Measurements from ENCODE around the gene ZDHHC18. TPM values are rescaled to one million over a fixed set of nuclear protein-coding genes. Genes with fewer than 3 reads are reported as not detected.

Gene ZDHHC18, protein sequence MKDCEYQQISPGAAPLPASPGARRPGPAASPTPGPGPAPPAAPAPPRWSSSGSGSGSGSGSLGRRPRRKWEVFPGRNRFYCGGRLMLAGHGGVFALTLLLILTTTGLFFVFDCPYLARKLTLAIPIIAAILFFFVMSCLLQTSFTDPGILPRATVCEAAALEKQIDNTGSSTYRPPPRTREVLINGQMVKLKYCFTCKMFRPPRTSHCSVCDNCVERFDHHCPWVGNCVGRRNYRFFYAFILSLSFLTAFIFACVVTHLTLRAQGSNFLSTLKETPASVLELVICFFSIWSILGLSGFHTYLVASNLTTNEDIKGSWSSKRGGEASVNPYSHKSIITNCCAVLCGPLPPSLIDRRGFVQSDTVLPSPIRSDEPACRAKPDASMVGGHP
- total RNA-seq (2014; rRNA removed; shearing (Covaris generic)): 15.0 and 32.4 TPM in 2 replicates

DNA sequence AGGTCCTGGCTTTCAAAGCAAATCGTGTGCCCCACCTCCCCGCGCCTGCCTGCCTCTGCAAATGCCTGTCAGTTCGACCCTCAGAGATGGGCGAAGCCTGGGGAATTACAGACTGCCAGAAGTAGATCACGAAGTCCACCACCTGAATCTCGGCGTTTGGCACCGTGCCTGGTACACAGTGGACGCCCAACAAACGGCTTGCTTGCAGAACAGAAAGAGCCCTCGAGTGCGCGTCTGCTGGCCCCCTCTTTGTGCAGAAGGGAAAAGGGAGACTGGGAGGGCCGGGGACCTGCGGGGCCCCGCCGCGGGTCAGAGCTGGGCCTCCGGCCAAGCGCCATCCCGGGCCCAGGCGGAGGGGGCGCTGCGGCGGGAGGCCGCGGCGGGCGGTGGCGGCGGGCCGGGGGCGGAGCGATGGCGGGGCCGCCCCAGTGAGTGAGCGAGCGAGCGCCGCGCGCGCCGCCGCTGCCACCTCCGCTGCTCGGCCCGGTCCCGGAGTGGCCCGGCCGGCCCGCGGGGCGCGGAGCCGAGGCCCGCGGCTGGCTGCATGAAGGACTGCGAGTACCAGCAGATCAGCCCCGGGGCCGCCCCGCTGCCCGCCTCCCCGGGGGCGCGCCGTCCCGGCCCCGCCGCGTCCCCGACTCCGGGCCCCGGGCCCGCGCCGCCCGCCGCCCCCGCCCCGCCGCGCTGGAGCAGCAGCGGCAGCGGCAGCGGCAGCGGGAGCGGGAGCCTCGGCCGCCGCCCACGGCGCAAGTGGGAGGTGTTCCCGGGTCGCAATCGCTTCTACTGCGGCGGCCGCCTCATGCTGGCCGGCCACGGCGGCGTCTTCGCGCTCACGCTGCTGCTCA is at the start of gene ZDHHC18:
TSS of gene ZDHHC18 (plus strand) at position 428 of the 845 bp plus-strand sequence. CDS start at position 545, 117 bp downstream.
- peak; percentile 10 for DNase-seq (ENCODE audit: low spot score)

DNA sequence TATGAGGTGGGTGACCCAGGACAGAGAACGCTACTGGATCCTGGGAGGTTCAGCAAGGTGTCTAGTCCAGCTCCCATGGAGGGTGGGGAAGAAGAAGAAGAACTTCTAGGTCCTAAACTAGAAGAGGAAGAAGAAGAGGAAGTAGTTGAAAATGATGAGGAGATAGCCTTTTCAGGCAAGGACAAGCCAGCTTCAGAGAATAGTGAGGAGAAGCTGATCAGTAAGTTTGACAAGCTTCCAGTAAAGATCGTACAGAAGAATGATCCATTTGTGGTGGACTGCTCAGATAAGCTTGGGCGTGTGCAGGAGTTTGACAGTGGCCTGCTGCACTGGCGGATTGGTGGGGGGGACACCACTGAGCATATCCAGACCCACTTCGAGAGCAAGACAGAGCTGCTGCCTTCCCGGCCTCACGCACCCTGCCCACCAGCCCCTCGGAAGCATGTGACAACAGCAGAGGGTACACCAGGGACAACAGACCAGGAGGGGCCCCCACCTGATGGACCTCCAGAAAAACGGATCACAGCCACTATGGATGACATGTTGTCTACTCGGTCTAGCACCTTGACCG is 47.3 kb upstream of the ZDHHC18 start:
- no peak for DNase-seq (ENCODE audit: low spot score)

DNA sequence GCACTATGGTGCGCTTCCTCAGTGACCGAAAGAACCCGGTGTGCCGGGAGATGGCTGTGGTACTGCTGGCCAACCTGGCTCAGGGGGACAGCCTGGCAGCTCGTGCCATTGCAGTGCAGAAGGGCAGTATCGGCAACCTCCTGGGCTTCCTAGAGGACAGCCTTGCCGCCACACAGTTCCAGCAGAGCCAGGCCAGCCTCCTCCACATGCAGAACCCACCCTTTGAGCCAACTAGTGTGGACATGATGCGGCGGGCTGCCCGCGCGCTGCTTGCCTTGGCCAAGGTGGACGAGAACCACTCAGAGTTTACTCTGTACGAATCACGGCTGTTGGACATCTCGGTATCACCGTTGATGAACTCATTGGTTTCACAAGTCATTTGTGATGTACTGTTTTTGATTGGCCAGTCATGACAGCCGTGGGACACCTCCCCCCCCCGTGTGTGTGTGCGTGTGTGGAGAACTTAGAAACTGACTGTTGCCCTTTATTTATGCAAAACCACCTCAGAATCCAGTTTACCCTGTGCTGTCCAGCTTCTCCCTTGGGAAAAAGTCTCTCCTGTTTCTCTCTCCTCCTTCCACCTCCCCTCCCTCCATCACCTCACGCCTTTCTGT is 46.0 kb upstream of the ZDHHC18 start:
- DNase-seq (ENCODE audit: low spot score): no peak

DNA sequence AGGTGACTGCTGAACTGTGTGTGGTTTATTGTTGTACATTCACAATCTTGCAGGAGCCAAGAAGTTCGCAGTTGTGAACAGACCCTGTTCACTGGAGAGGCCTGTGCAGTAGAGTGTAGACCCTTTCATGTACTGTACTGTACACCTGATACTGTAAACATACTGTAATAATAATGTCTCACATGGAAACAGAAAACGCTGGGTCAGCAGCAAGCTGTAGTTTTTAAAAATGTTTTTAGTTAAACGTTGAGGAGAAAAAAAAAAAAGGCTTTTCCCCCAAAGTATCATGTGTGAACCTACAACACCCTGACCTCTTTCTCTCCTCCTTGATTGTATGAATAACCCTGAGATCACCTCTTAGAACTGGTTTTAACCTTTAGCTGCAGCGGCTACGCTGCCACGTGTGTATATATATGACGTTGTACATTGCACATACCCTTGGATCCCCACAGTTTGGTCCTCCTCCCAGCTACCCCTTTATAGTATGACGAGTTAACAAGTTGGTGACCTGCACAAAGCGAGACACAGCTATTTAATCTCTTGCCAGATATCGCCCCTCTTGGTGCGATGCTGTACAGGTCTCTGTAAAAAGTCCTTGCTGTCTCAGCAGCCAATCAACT is 45.2 kb upstream of the ZDHHC18 start:
- no peak for DNase-seq (ENCODE audit: low spot score)

DNA sequence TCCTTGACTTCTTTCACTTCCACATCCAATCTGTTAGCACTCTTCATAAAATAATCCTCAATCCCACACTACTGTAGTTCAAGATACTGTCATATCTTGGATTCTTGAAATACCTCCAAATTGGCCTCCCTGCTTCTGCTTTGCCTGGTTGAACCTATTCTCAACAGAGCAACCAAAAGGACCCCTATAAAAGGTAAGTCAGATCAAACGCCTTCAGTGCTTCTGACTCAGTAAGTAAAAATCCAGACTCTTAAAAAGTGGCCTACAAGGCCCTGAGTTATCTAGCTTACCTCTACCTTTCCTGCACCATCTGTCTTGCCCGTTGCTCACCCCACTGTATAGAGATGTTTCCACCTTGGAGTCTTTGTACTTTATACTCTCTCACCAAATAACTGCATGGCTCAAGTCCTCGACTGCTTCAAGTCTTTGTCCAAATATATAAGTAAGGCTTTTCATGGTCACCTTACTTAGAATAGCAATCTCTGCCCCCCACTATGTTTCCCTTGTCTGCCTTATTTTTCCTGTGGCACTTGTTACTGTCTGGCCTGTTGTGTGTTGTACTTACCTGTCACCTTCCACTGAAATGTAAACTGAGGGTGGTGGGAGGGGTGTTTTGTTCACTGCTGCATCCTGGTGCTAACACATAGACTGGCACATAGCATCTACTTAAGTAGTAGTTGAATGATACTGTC is 43.8 kb upstream of the ZDHHC18 start:
- no peak for DNase-seq (ENCODE audit: low spot score)

DNA sequence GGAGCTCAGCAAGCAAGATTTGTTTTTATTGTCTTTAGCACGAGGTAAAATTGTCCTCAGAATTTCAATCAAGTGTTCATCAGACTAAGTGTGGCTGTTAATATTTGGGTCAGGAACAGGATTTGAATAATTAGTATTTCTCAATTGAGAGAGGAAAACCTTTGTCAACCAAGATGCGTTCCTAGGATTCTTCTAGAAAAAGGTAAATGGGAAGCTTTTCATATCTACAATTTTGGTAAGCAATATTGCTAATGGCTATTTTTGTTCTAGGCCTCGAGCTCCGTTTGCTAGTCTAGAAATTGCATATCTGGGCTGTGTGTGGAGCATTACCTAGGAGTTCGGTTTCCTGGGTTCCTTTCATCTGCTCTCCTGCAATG is 42.9 kb upstream of the ZDHHC18 start:
- DNase-seq (ENCODE audit: low spot score): no peak

DNA sequence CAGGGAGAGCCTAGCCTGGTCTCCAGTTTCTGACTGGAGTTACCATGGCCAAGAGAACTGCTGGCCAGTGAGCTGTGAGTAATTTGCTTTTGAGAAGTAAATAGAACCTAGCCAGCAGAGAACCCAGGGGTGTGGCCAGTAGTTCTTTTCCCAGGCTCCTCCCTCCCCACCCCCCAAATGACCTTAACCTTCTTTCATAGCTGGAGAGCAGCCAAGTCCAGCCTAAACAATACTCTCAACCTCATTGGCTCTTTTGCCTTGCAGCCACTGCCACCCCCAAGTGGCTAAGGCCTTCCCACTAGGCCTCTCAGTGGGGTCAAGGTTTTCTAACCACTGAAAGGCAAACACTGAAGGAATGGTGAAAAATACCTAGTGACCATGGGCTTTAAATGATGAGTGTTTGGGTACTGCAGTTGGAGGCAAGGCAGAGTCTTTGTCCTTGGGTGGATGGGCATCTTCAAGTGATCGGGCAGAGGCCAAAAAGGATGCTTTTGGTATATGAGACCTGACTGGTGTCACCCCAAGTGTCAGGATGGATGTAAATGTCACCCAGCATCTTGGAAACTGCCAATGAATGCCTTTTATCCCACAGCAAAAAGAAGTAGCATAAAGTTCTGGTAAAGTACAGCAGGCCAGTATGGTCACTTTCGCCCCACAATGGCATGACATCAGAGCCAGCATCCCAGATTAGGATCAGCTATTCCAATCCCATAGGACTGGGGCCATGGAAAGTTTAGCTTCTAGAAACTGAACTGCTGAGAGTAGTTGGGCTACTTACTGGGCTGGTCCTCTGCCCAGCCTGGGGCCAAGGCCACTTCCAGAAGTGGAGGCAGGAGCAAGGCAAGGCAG is 42.2 kb upstream of the ZDHHC18 start:
- DNase-seq (ENCODE audit: low spot score): peak; percentile 29

DNA sequence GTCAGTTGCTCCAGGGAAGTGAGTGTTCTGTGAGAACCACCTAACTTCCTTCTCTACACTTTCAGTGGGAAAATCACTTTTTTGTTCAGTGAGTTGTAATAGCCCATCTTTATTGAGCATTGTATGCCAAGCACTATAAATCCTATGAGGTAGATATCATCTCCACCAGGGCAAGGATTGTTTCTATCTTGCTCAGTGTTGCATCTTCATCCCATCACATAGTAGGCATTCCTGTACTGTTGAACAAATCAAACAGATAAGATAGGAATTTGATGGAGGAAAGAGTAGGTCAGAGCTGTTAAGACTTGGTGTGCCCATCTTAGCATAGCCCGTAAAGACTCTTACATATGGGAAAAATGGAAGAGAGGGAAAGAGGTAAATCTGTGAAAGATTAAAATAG is 41.6 kb upstream of the ZDHHC18 start:
- no peak for DNase-seq (ENCODE audit: low spot score)

DNA sequence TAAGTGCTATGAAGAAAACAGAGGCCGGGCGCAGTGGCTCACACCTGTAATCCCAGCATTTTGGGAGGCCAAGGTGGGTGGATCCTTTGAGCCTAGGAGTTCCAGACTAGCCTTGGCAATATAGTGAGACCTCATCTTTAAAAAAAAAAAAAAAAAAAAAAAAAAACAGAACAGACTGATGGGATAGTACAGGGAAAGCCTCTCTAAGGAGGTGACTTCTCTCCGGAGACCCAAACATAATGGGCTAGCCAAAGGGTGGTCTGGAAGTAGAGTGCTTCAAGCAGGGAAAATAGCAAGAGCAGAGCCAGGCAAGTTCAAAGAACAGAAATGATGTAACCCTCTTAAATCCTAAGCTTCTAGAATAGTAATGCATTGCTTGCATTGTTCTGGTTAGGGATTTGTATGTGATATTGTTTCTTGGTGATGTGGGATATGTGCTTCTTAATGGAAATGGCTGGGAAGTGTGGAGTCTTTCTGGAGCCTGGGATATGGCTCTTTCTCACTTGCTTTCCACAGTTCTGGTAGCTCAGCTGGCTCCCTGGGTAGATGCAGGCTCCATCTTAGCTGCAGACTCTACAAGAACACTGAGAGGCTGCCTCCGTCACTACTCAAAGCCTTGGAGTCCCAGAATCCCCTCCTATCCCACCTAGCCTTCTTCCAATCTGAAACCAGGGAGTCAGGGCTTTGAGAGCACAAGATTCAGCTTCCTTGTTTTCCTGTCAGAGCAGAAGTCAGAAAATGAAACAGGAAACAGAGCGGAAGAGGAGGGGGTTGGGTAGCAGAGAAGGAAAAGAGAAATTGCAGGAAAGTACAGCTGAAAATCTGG is 40.7 kb upstream of the ZDHHC18 start:
- no peak for DNase-seq (ENCODE audit: low spot score)

DNA sequence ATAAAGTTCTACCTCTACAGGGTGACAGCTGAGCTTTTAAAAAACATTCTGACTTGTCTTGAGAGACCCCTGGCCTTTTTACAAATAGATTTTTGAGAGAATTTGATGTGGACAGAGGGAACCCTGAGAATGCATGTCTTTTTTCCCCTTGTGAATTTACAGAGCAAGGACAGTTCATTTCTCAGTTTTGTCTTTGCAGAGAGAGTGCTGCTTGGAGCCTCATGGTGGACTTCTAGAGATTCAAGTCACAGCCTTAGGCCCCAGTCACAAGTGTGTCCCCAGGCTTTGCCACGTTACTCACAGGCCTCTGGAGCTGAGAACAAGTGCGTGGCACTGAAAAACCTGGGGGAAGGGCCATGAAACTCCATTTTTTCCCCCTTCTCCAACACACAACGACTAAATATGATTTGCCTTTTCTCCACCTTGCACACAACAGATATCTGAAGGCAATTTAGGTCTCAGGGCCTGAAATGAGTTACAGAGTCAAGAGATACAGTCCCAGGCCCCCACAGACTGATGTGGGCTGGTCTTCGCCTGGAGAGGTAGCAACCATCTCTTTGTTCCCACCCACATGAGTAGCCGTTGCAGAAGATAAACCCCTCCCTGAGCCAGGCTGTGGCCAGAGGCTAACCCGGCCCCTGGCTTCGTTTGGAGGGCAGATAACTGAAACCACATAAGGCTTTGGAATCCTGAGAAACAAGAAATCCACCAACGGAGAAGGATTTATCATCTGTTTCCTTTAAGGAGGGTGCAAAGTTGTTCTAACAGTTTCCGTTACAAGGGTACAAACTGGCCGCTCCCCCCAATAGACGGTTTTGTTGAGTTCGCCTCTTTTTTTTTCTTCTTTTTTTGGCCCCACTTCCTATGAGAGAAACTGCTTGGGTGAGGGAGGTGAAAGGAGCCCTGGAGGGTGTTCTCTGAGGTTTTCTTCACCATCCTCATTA is 39.8 kb upstream of the ZDHHC18 start:
- DNase-seq (ENCODE audit: low spot score): peak; percentile 82

DNA sequence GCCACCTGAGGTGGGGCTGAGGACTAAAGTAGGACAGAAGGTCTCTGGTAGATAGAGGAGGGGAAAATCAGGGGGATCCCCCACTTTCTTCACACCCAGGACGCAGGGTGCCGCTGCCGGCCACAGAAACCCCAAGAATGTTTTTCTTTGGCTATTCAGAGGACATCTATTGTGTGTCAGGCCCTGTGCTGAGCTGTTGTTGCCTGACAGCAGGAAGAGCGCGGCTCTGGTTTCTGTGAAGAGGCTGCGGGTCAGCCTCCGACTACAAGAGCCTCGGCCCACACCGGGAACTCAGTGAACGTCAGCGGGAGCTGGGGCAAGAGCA is 39.1 kb upstream of the ZDHHC18 start:
- peak; percentile 24 for DNase-seq (ENCODE audit: low spot score)

DNA sequence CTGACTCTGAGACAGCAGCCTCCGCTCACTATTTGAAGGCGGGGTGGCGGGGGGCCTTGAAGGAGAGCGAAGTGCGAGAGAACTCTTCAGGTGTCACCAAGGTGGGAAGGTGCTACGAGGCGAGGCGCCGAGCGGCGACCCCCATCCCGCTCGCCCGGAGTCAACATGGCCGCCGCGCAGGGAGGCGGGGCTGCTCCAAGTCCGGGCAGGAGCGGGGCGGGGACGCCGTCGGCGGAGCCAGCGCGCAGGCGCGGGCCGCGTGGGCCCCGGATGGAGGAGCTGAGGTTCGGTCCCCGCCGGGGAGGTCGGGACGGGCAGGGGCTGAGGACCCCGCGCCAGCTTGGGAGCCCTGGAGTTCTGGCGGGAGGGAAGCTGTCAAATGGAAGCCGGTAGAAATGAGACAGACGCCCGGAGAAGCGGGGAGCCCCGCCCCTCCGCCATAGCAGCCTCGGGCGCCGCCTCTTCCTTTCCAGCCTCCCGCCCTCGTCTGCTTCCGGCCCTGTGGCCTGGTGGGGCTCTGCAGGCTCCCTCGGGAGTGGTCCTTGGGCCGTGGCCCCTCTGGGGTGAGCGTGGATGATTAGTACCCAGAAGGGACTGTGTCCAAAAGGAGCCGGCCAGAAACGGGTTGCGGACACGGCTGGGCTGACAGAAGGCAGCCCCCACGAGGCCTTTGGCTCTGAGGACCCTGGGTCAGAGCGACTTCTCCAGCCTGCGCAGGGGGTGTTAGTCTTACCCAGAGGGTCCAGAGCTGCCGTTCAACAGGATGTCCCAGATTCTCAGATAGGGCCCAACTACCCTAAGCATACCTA is 38.6 kb upstream of the ZDHHC18 start, which contains the start of gene PIGV:
TSS of gene PIGV (plus strand) at position 245 of the 809 bp plus-strand sequence. CDS start 2,866 bp downstream, outside the sequence.
- peak; percentile 58 for DNase-seq (ENCODE audit: low spot score)

DNA sequence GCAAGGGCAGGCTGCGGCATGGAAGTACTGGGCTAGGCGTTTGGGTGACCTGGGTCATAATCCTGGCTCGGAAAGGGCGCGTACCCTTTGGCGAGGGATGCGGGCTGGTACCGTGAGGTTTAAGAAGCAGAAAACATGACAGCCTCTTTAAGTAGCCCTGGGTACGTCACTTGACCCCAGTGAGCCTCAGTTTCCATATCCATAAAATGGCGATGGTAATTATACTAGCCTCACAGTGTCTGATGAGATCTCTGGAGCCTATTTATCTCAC is 38.0 kb upstream of the ZDHHC18 start:
- DNase-seq (ENCODE audit: low spot score): no peak

DNA sequence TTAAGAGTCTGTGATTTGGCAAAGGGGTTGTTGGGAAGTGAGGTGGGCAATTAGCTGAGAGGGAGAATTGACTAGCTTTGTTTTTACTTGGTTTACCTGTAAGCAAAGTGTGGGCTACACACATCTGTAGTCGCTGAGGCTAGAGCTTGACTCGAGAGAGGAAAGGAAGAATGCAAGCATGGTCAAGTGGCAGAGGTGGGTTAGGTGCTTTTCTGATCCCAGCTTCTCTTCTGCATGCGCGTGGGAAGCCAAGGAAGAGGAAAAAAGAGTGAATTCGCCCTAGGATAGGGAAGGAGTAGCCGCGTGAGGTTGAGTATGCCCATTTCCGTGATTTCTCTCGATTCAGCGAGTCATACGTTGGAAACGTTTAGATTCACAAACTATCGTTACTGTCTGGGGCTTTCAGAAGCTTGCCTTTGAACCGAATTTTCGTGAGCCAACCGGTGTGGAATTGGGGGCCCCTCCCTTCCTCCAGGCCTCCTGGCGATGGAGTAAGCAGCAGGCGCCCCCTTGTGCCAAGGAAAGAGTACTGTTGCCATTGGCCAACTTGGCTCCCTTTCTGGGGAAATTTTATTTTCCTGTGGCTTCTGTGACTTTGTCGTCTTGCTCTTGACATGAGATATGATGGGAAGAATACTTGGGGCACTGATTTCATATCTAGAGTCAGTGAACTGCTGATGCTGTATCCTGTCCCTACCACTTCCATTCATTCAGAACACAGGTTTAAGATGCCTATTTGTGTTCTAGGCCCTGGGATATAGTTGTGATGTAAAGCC is 37.5 kb upstream of the ZDHHC18 start:
- peak; percentile 64 for DNase-seq (ENCODE audit: low spot score)

DNA sequence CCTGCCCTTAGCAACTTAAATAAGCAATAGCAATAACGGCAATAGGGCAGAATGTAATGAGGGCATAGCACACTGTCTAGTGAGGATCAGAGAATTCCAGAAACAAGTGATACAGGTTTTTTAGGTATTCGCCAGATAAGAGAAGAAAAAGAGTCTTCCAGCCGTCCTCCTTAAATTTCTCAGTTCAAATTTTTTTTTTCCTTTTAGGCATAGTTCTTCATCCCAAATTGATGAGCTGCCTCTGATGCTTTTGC is 36.9 kb upstream of the ZDHHC18 start:
- no peak for DNase-seq (ENCODE audit: low spot score)

DNA sequence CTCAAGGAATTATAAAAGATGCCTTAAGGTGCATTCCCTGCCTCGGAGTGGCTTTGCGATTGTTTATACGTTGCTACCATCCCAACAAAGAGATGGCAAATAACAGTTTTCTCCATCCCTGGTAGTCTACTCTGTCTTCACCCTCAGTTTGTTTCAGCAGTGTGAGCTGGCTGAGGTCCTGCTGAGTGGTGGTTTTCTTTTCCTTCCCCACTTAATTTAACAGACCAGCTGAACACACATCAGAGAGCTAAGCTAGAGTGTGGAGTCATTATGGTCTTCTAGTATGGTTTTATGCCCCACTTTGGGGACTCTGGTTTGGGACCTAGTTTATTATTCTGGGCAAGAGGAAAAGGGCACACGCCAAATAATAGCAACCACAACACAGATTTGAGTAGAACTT is 36.6 kb upstream of the ZDHHC18 start:
- no peak for DNase-seq (ENCODE audit: low spot score)

DNA sequence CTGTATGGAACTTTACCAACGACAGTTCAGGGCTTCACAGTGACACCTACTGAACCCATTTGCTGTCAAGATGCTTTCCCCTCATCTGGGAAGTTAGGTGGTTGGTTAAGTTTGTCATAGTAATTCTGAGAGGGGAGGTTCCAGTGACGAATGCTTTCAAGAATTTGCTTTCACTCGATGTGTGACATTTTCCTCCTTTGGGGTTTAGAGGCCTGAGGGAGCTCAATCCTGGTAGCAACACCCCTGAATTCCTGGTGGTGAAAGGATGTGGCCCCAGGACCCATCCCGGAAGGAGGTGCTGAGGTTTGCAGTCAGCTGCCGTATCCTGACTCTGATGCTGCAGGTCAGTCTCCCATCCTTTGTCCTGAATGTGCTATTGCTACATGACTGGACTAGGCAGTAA is 35.9 kb upstream of the ZDHHC18 start:
- peak; percentile 51 for DNase-seq (ENCODE audit: low spot score)
